Neural progenitor cell (in vitro differentiated cells): ENCODE data around the gene APOBEC3A. TPM values are rescaled to one million over a fixed set of nuclear protein-coding genes. Genes with fewer than 3 reads are reported as not detected.
"Not testable (repeated sequence)": the region's sequence is repeated elsewhere in the genome, so short reads cannot be mapped to it uniquely, and the experiment has no call there.

ENCODE experiments used
- DNase-seq: peaks from one replicate; pipeline ENCODE4 v3.0.0-alpha.2; 2016; ENCODE audit warnings: low spot score
- H2AFZ ChIP-seq: fragments of 200-600 bp; sonication (generic); replicated peaks from 2 replicates; pipeline ENCODE4 v1.6.1; 2016; ENCODE audit warnings: antibody characterized with exemption
- H3F3A ChIP-seq: fragments of 200-600 bp; sonication (generic); 2 replicates; pipeline ENCODE4 v1.6.1; 2016; ENCODE audit warnings: antibody characterized with exemption, low read depth
- H3K27ac ChIP-seq: fragments of 200-600 bp; sonication (generic); 2 replicates; pipeline ENCODE4 v1.5.1; 2016; ENCODE audit warnings: mild to moderate bottlenecking
- H3K27me3 ChIP-seq: fragments of 200-600 bp; sonication (generic); 2 replicates; pipeline ENCODE4 v1.6.1; 2016; ENCODE audit warnings: mild to moderate bottlenecking, moderate library complexity
- H3K36me3 ChIP-seq: fragments of 200-600 bp; sonication (generic); 2 replicates; pipeline ENCODE4 v1.5.1; 2016
- H3K4me1 ChIP-seq: fragments of 200-600 bp; sonication (generic); 2 replicates; pipeline ENCODE4 v1.6.1; 2016; ENCODE audit warnings: mixed run types
- H3K4me2 ChIP-seq: fragments of 200-600 bp; sonication (generic); 2 replicates; pipeline ENCODE4 v1.6.1; 2016
- H3K4me3 ChIP-seq: fragments of 200-600 bp; sonication (generic); 2 replicates; pipeline ENCODE4 v1.5.1; 2016
- H3K79me2 ChIP-seq: fragments of 200-600 bp; sonication (generic); 2 replicates; pipeline ENCODE4 v1.6.1; 2016; ENCODE audit warnings: low read depth
- H3K9ac ChIP-seq: fragments of 200-600 bp; sonication (generic); 2 replicates; pipeline ENCODE4 v1.6.1; 2016
- H3K9me3 ChIP-seq: fragments of 200-600 bp; sonication (generic); 2 replicates; pipeline ENCODE4 v1.5.1; 2016; ENCODE audit warnings: low read depth
- H4K20me1 ChIP-seq: fragments of 200-600 bp; sonication (generic); 2 replicates; pipeline ENCODE4 v1.6.1; 2016; ENCODE audit warnings: low read depth
- H3K27ac Mint-ChIP-seq: 3 replicates; pipeline ENCODE4 v1.8.0; 2021; ENCODE audit warnings: mixed read lengths
- H3K27me3 Mint-ChIP-seq: 2 replicates; pipeline ENCODE4 v1.8.0; 2022; ENCODE audit warnings: low read depth, mild to moderate bottlenecking, inconsistent platforms, moderate library complexity, mixed read lengths; ENCODE audit not compliant: insufficient read depth
- H3K36me3 Mint-ChIP-seq: 3 replicates; pipeline ENCODE4 v1.8.0; 2021; ENCODE audit warnings: mixed read lengths
- H3K4me1 Mint-ChIP-seq: 3 replicates; pipeline ENCODE4 v1.8.0; 2021; ENCODE audit warnings: mixed read lengths
- H3K4me3 Mint-ChIP-seq: 3 replicates; pipeline ENCODE4 v1.8.0; 2021; ENCODE audit warnings: mild to moderate bottlenecking, moderate library complexity, mixed read lengths
- H3K9me3 Mint-ChIP-seq: 3 replicates; pipeline ENCODE4 v1.8.0; 2020; ENCODE audit warnings: mixed read lengths
- CTCF ChIP-seq: fragments of 200-600 bp; sonication (generic); IDR thresholded peaks from 2 replicates; pipeline ENCODE4 v1.5.1; 2017; ENCODE audit warnings: antibody characterized with exemption, mild to moderate bottlenecking
- EZH2 ChIP-seq: fragments of 200-600 bp; sonication (generic); IDR thresholded peaks from 2 replicates; pipeline ENCODE4 v1.6.1; 2017; ENCODE audit warnings: antibody characterized with exemption, mild to moderate bottlenecking, moderate library complexity
- EZH2phosphoT487 ChIP-seq: fragments of 200-600 bp; sonication (generic); IDR thresholded peaks from 2 replicates; pipeline ENCODE4 v1.6.1; 2017; ENCODE audit warnings: antibody characterized with exemption
- total RNA-seq: library from RNA; depleted of rRNA; stranded (reverse); fragments of >200 nt; gene quantifications from 2 replicates; pipeline ENCODE4 v1.2.3, GENCODE V29; 2015; ENCODE audit warnings: low replicate concordance

APOBEC3A gene
- total RNA-seq, 1 donor from 2014 or later, result not detected

GRCh38 chr22:38956551-38956950, 858 bp upstream of the APOBEC3A start:
- no peaks in the 10 kb centered on the region for H3K9me3 ChIP-seq
- H2AFZ ChIP-seq, result no peak overlapping the region
- H3K4me3 ChIP-seq, result no peak overlapping the region
- Mint-ChIP-seq H3K27ac (no peak overlapping the region), H3K9me3 (no peaks in the 10 kb centered on the region), H3K27me3 (peaks cover 12% of the 10 kb centered on the region), H3K4me1 (peaks cover 2% of the 10 kb centered on the region), H3K36me3 (no peaks in the 10 kb centered on the region), H3K4me3 (no peak overlapping the region)
- H3K79me2 ChIP-seq, result no peaks in the 10 kb centered on the region
- H3K36me3 ChIP-seq, result no peaks in the 10 kb centered on the region
- no peak overlapping the region for H3K9ac ChIP-seq
- H4K20me1 ChIP-seq, result no peaks in the 10 kb centered on the region
- DNase-seq, result no peak
- TF ChIP-seq EZH2phosphoT487 (no peak), EZH2 (no peak), CTCF (no peak)
- no peak overlapping the region for H3K4me2 ChIP-seq
- no peaks in the 10 kb centered on the region for H3K4me1 ChIP-seq
- no peaks in the 10 kb centered on the region for H3K27me3 ChIP-seq
- H3K27ac ChIP-seq, result no peak overlapping the region
- H3F3A ChIP-seq, result no peaks in the 10 kb centered on the region

- Histone ChIP-seq H3K4me1 (no peaks in the 10 kb centered on the region), H4K20me1 (no peaks in the 10 kb centered on the region), H3K4me3 (no peak overlapping the region), H3K4me2 (no peak overlapping the region), H3K9ac (no peak overlapping the region), H3F3A (no peaks in the 10 kb centered on the region), H3K79me2 (no peaks in the 10 kb centered on the region), H2AFZ (no peak overlapping the region), H3K9me3 (no peaks in the 10 kb centered on the region), H3K27ac (no peak overlapping the region), H3K27me3 (no peaks in the 10 kb centered on the region), H3K36me3 (no peaks in the 10 kb centered on the region)
- H3K36me3 Mint-ChIP-seq, result no peaks in the 10 kb centered on the region
- DNase-seq, result no peak
- H3K9me3 Mint-ChIP-seq, result no peaks in the 10 kb centered on the region
- peaks cover 4% of the 10 kb centered on the region for H3K4me1 Mint-ChIP-seq
- no peak for TF ChIP-seq EZH2phosphoT487
- peaks cover 12% of the 10 kb centered on the region for H3K27me3 Mint-ChIP-seq
- no peak overlapping the region for H3K4me3 Mint-ChIP-seq
- no peak overlapping the region for H3K27ac Mint-ChIP-seq
These were observed 620 bp downstream of the APOBEC3A start for GRCh38 chr22:38957808-38958650.

- not testable (repeated sequence) for H3K4me3 ChIP-seq, H3K4me1 ChIP-seq, H3K79me2 ChIP-seq, H3K9me3 ChIP-seq, H3K4me2 ChIP-seq, H4K20me1 ChIP-seq, H2AFZ ChIP-seq, DNase-seq, H3K9ac ChIP-seq, H3F3A ChIP-seq, H3K27ac ChIP-seq, H3K4me3 Mint-ChIP-seq, H3K4me1 Mint-ChIP-seq, H3K27me3 Mint-ChIP-seq, H3K27ac Mint-ChIP-seq, H3K36me3 ChIP-seq, H3K36me3 Mint-ChIP-seq, H3K27me3 ChIP-seq, H3K9me3 Mint-ChIP-seq
These were observed 1.2 kb downstream of the APOBEC3A start for GRCh38 chr22:38958651-38958943.

- peaks cover 12% of the 10 kb centered on the region for H3K4me1 Mint-ChIP-seq
- H3K9ac ChIP-seq, result no peak overlapping the region
- H3K9me3 Mint-ChIP-seq, result no peaks in the 10 kb centered on the region
- H3K27ac ChIP-seq, result no peak overlapping the region
- no peak overlapping the region for H3K4me3 ChIP-seq
- no peak overlapping the region for H3K27ac Mint-ChIP-seq
- no peaks in the 10 kb centered on the region for H3K4me1 ChIP-seq
- no peaks in the 10 kb centered on the region for H3K27me3 ChIP-seq
- no peaks in the 10 kb centered on the region for H3K9me3 ChIP-seq
- DNase-seq, result no peak
- H3F3A ChIP-seq, result no peaks in the 10 kb centered on the region
- H2AFZ ChIP-seq, result no peak overlapping the region
- no peaks in the 10 kb centered on the region for H3K36me3 ChIP-seq
- H4K20me1 ChIP-seq, result no peaks in the 10 kb centered on the region
- H3K79me2 ChIP-seq, result no peaks in the 10 kb centered on the region
- peaks cover 13% of the 10 kb centered on the region for H3K27me3 Mint-ChIP-seq
- no peak for TF ChIP-seq CTCF
- no peak for TF ChIP-seq EZH2
- TF ChIP-seq EZH2phosphoT487, result no peak
- no peaks in the 10 kb centered on the region for H3K36me3 Mint-ChIP-seq
- H3K4me3 Mint-ChIP-seq, result no peak overlapping the region
- no peak overlapping the region for H3K4me2 ChIP-seq
These were observed 2.2 kb downstream of the APOBEC3A start for GRCh38 chr22:38959590-38959989.

- not testable (repeated sequence) for H3K79me2 ChIP-seq, H4K20me1 ChIP-seq, H3K27me3 ChIP-seq, H2AFZ ChIP-seq, H3K9me3 ChIP-seq, H3K4me3 ChIP-seq, H3F3A ChIP-seq, H3K36me3 ChIP-seq, H3K4me2 ChIP-seq, H3K36me3 Mint-ChIP-seq, H3K27ac Mint-ChIP-seq, DNase-seq, H3K9me3 Mint-ChIP-seq, H3K27ac ChIP-seq, H3K4me3 Mint-ChIP-seq, H3K4me1 ChIP-seq, H3K9ac ChIP-seq
- H3K4me1 Mint-ChIP-seq, result peaks cover 13% of the 10 kb centered on the region
- H3K27me3 Mint-ChIP-seq, result peaks cover 13% of the 10 kb centered on the region
These were observed 3.3 kb downstream of the APOBEC3A start for GRCh38 chr22:38960673-38961072.

- not testable (repeated sequence) for H3K36me3 ChIP-seq, H3K79me2 ChIP-seq, H3K9me3 ChIP-seq, H3K36me3 Mint-ChIP-seq, H3K4me3 ChIP-seq, H4K20me1 ChIP-seq, H3K9me3 Mint-ChIP-seq, H3K9ac ChIP-seq, H3F3A ChIP-seq, H3K27ac ChIP-seq, H3K4me1 ChIP-seq, H3K27me3 ChIP-seq, H3K4me3 Mint-ChIP-seq, H3K27me3 Mint-ChIP-seq
- peak overlapping the region; percentile 87 for H2AFZ ChIP-seq
- Mint-ChIP-seq H3K4me1 (peaks cover 13% of the 10 kb centered on the region), H3K27ac (peak overlapping the region; percentile 93)
- H3K4me2 ChIP-seq, result peak overlapping the region; percentile 67
- DNase-seq, result peak; percentile 51
These were observed 5.9 kb downstream of the APOBEC3A start for GRCh38 chr22:38963291-38963738.
